ENCODE measurements around the gene PRELP.

GRCh38 chr1:203519053-203519840 lies 43.6 kb downstream of the PRELP start:
- TF ChIP-seq, protein P1, sequence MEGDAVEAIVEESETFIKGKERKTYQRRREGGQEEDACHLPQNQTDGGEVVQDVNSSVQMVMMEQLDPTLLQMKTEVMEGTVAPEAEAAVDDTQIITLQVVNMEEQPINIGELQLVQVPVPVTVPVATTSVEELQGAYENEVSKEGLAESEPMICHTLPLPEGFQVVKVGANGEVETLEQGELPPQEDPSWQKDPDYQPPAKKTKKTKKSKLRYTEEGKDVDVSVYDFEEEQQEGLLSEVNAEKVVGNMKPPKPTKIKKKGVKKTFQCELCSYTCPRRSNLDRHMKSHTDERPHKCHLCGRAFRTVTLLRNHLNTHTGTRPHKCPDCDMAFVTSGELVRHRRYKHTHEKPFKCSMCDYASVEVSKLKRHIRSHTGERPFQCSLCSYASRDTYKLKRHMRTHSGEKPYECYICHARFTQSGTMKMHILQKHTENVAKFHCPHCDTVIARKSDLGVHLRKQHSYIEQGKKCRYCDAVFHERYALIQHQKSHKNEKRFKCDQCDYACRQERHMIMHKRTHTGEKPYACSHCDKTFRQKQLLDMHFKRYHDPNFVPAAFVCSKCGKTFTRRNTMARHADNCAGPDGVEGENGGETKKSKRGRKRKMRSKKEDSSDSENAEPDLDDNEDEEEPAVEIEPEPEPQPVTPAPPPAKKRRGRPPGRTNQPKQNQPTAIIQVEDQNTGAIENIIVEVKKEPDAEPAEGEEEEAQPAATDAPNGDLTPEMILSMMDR (conservative IDR thresholded peaks at IDR 0.05; ENCODE audit: low read depth, low read length): no peak
- TF ChIP-seq EZH2 (IDR thresholded peaks at IDR 0.05; ENCODE audit: low read length, unreplicated experiment): no peak
- no peak for TF ChIP-seq EZH2phosphoT487 (IDR thresholded peaks at IDR 0.05; ENCODE audit: borderline replicate concordance, low read length)
